ENCODE measurements around the gene ARMH1. TPM values are rescaled to one million over a fixed set of nuclear protein-coding genes. Genes with fewer than 3 reads are reported as not detected.

Gene ARMH1
- total RNA-seq, 1 donor from 2014 or later = not detected

GRCh38 chr1:44685218-44685617, 10.7 kb downstream of the ARMH1 start:
- H3K4me3 ChIP-seq (ENCODE audit: low read depth, low read length) = no peak overlapping the region
- no peak for TF ChIP-seq CTCF (conservative IDR thresholded peaks at IDR 0.05; ENCODE audit: low read depth, low read length)
- DNase-seq (ENCODE audit: low read depth) = no peak

- H3K4me3 ChIP-seq (ENCODE audit: low read depth, low read length) = no peak overlapping the region
- no peak for TF ChIP-seq CTCF (conservative IDR thresholded peaks at IDR 0.05; ENCODE audit: low read depth, low read length)
- no peak for DNase-seq (ENCODE audit: low read depth)
These were observed 11.4 kb downstream of the ARMH1 start for GRCh38 chr1:44685881-44686280.

- TF ChIP-seq CTCF (conservative IDR thresholded peaks at IDR 0.05; ENCODE audit: low read depth, low read length) = no peak
- DNase-seq (ENCODE audit: low read depth) = no peak
- no peak overlapping the region for H3K4me3 ChIP-seq (ENCODE audit: low read depth, low read length)
These were observed 14.4 kb downstream of the ARMH1 start for GRCh38 chr1:44688760-44689446.

- no peak for DNase-seq (ENCODE audit: low read depth)
- TF ChIP-seq CTCF (conservative IDR thresholded peaks at IDR 0.05; ENCODE audit: low read depth, low read length) = no peak
- H3K4me3 ChIP-seq (ENCODE audit: low read depth, low read length) = no peak overlapping the region
These were observed 14.9 kb downstream of the ARMH1 start for GRCh38 chr1:44689447-44689765.

GRCh38 chr1:44693159-44693558, 18.6 kb downstream of the ARMH1 start:
- H3K4me3 ChIP-seq (ENCODE audit: low read depth, low read length) = no peak overlapping the region
- TF ChIP-seq CTCF (conservative IDR thresholded peaks at IDR 0.05; ENCODE audit: low read depth, low read length) = no peak
- no peak for DNase-seq (ENCODE audit: low read depth)

GRCh38 chr1:44693900-44694299, 19.4 kb downstream of the ARMH1 start:
- TF ChIP-seq CTCF (conservative IDR thresholded peaks at IDR 0.05; ENCODE audit: low read depth, low read length) = no peak
- no peak for DNase-seq (ENCODE audit: low read depth)
- no peak overlapping the region for H3K4me3 ChIP-seq (ENCODE audit: low read depth, low read length)

- DNase-seq (ENCODE audit: low read depth) = no peak
- TF ChIP-seq CTCF (conservative IDR thresholded peaks at IDR 0.05; ENCODE audit: low read depth, low read length) = no peak
- no peak overlapping the region for H3K4me3 ChIP-seq (ENCODE audit: low read depth, low read length)
These were observed 20.5 kb downstream of the ARMH1 start for GRCh38 chr1:44694863-44695478.
